Measurements from ENCODE around the gene CFAP92.

DNA sequence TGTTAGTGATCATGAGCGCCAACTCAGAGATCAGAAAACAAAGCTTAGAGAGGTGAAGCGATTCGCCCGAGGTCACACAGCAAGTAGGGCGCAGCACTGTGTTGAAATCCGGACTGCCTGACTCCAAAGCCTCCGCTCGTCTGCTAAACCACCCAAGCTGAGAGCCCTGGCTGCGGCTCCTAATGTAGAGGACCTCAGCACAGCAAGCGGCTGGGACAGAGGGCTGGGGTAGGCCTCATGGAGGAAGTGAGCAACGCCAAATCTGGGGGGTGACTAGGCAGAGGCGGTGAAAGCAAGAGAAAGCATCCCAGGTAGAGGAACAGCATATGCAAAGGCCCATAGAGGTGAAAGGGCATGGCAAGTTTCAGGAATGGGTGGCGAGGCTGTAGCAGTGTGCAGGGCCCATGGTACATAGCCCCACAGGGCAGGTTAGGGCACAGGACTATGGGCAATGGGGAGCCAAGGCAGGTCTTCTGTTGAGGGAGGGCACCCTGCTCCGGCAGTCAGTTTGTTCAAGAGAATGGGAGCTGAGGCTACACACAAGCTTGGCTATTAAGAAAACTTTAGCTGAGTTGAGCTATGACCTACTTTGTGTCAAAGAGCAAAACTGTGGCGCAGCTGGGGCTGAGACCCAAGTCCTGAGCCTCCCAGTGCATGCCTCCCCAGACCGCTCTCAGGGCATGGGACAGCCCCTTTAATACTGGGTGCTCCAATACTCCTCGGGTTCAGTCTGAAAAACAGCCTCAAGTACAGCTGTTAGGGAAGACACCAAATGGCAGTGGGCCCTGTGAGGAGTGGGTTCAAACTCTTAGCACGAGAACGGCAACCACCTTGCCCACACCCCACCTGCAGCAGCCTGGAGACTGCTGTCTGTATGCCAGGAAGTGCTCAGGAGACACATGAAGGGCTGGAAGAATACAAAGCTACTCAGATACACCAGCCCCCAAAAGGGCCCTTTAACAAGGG lies 988 bp upstream of the CFAP92 start:
- TF ChIP-seq ZBTB44 (tag by site-specific recombination; IDR thresholded peaks at IDR 0.05) = no peak
- TF ChIP-seq, protein P1, sequence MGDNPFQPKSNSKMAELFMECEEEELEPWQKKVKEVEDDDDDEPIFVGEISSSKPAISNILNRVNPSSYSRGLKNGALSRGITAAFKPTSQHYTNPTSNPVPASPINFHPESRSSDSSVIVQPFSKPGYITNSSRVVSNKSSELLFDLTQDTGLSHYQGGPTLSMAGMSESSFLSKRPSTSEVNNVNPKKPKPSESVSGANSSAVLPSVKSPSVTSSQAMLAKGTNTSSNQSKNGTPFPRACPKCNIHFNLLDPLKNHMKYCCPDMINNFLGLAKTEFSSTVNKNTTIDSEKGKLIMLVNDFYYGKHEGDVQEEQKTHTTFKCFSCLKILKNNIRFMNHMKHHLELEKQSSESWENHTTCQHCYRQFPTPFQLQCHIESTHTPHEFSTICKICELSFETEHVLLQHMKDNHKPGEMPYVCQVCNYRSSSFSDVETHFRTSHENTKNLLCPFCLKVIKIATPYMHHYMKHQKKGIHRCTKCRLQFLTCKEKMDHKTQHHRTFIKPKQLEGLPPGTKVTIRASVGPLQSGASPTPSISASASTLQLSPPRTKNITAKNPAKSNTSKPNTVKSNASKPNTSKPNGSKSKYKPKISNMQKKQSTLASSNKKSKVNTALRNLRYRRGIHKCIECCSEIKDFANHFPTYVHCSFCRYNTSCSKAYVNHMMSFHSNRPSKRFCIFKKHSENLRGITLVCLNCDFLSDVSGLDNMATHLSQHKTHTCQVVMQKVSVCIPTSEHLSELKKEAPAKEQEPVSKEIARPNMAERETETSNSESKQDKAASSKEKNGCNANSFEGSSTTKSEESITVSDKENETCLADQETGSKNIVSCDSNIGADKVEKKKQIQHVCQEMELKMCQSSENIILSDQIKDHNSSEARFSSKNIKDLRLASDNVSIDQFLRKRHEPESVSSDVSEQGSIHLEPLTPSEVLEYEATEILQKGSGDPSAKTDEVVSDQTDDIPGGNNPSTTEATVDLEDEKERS (tag by site-specific recombination; IDR thresholded peaks at IDR 0.05) = no peak
- no peak for TF ChIP-seq ZNF768 (tag by site-specific recombination; IDR thresholded peaks at IDR 0.05)
- no peak for TF ChIP-seq HOXC10 (CRISPR knock-in tag; IDR thresholded peaks at IDR 0.05)
- no peak for TF ChIP-seq ZSCAN16 (tag by site-specific recombination; IDR thresholded peaks at IDR 0.05)
- TF ChIP-seq, protein P2, sequence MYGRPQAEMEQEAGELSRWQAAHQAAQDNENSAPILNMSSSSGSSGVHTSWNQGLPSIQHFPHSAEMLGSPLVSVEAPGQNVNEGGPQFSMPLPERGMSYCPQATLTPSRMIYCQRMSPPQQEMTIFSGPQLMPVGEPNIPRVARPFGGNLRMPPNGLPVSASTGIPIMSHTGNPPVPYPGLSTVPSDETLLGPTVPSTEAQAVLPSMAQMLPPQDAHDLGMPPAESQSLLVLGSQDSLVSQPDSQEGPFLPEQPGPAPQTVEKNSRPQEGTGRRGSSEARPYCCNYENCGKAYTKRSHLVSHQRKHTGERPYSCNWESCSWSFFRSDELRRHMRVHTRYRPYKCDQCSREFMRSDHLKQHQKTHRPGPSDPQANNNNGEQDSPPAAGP (tag by site-specific recombination; IDR thresholded peaks at IDR 0.05) = no peak
- TF ChIP-seq ZNF24 (tag by site-specific recombination; IDR thresholded peaks at IDR 0.05) = no peak
- no peak for TF ChIP-seq ZNF791 (tag by site-specific recombination; IDR thresholded peaks at IDR 0.05)
- TF ChIP-seq, protein P3, sequence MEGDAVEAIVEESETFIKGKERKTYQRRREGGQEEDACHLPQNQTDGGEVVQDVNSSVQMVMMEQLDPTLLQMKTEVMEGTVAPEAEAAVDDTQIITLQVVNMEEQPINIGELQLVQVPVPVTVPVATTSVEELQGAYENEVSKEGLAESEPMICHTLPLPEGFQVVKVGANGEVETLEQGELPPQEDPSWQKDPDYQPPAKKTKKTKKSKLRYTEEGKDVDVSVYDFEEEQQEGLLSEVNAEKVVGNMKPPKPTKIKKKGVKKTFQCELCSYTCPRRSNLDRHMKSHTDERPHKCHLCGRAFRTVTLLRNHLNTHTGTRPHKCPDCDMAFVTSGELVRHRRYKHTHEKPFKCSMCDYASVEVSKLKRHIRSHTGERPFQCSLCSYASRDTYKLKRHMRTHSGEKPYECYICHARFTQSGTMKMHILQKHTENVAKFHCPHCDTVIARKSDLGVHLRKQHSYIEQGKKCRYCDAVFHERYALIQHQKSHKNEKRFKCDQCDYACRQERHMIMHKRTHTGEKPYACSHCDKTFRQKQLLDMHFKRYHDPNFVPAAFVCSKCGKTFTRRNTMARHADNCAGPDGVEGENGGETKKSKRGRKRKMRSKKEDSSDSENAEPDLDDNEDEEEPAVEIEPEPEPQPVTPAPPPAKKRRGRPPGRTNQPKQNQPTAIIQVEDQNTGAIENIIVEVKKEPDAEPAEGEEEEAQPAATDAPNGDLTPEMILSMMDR (tag by site-specific recombination; IDR thresholded peaks at IDR 0.05) = no peak
